Measurements from ENCODE around the gene MPO.

- TF ChIP-seq CTCF (IDR thresholded peaks at IDR 0.05) (no peak), POLR2A (IDR thresholded peaks at IDR 0.05) (no peak)
Measured at GRCh38 chr17:58272367-58273280, 8.1 kb downstream of the MPO start.
